Heart right ventricle (tissue), 16 donors: ENCODE measurements around the gene RAB36. TPM values are rescaled to one million over a fixed set of nuclear protein-coding genes. Genes with fewer than 3 reads are reported as not detected.
A peak's percentile ranks its signal among the peaks of the same experiment; 100 is the strongest.

Source experiments
- ATAC-seq, 8 donors: fragments of 200-7000 bp; cut with Tn5 transposase; one replicate each; pipeline ENCODE4 v1.9.1; 2020; ENCODE audit warnings: mild to moderate bottlenecking in 8 of 8, moderate library complexity in 8 of 8, moderate number of reproducible peaks in 1 of 8
- DNase-seq, 2 donors: peaks; one replicate each; pipeline ENCODE4 v3.0.0-alpha.2; 2020
- H3K27ac ChIP-seq, 10 donors: fragments of 200-600 bp; sonication (generic) in 2 of 10; one replicate each; pipeline versions ENCODE4 v1.5.0 to v1.8.0; 2020 to 2022; ENCODE audit warnings: mild to moderate bottlenecking in 3 of 10
- H3K27me3 ChIP-seq, 7 donors: fragments of 200-600 bp; one replicate each; pipeline ENCODE4 v1.8.0; 2021 to 2022; ENCODE audit warnings: mild to moderate bottlenecking in 2 of 7
- H3K36me3 ChIP-seq, 9 donors: fragments of 200-600 bp; sonication (generic) in 1 of 9; one replicate each; pipeline versions ENCODE4 v1.5.0 to v1.8.0; 2020 to 2022; ENCODE audit warnings: mild to moderate bottlenecking in 2 of 9
- H3K4me1 ChIP-seq, 9 donors: fragments of 200-600 bp; sonication (generic) in 1 of 9; one replicate each; pipeline versions ENCODE4 v1.5.0 to v1.8.0; 2020 to 2022; ENCODE audit warnings: mild to moderate bottlenecking in 4 of 9
- H3K4me3 ChIP-seq, 10 donors: fragments of 200-600 bp; sonication (generic) in 2 of 10; one replicate each; pipeline versions ENCODE4 v1.5.0 to v1.8.0; 2020 to 2022; ENCODE audit warnings: mild to moderate bottlenecking in 7 of 10, moderate library complexity in 2 of 10
- H3K9me3 ChIP-seq, 11 donors: fragments of 200-600 bp in 10 of 11; sonication (generic) in 2 of 11; one replicate each; pipeline versions ENCODE4 v1.5.0 to v1.8.0; 2013 to 2022; ENCODE audit warnings: mild to moderate bottlenecking in 2 of 11, control low read depth in 1 of 11, moderate library complexity in 1 of 11
- WGBS, 2 donors: extraction: QIAGEN DNeasy Blood & Tissue Kit; methylation state at CpG; one replicate each; pipeline ENCODE4 v1.1.7; 2013; ENCODE audit warnings: inconsistent platforms in 1 of 2; 5-methylcytosine and 5-hydroxymethylcytosine counted together
- intact Hi-C, 10 donors: fragments of 100-400 bp; cut with DNase I; formaldehyde crosslinking; loops; one replicate each; pipeline versions ENCODE4 v1.11.1 to v1.14.2; 2022
- polyA plus RNA-seq, 2 donors: library from polyadenylated mRNA; stranded (reverse); fragments of 200-250 nt; gene quantifications; one replicate each; pipeline ENCODE4 v1.2.3, GENCODE V29; 2013
- total RNA-seq, 10 donors: library from RNA; stranded (reverse); fragmentation: NEBNext Ultra II Directional in 3 of 10; extraction: Animal tissue kit (Norgen Biotek cat#: 25700) in 3 of 10; gene quantifications; one replicate each; pipeline versions ENCODE4 v1.2.1 to v1.2.4, GENCODE V29; 2021 to 2023
- TF ChIP-seq, protein P1 (sequence below), 9 donors: fragments of 200-600 bp; sonication (generic) in 2 of 9; IDR thresholded peaks; one replicate each; pipeline versions ENCODE4 v1.5.0 to v1.8.0; 2021 to 2022; ENCODE audit warnings: antibody characterized with exemption in 9 of 9, mild to moderate bottlenecking in 5 of 9, moderate library complexity in 1 of 9
- donor health status: Arrhythmogenic right ventricular cardiomyopathy.
- donor health status: ischemic (EF 13 %, LVEDD 7.1; RV severe dilation, severe dysfunction).
- donor health status: healthy with polysubstance abuse.
- donor health status: DM: no; HTN: yes; CAD: no.
- donor health status: DM: no; HTN: no; CAD: no.
- donor health status: ischemic (EF 25% LVEDD 6.9; RV normal size, moderate dysfunction).
- donor health status: ischemic (EF 25% LVEDD 5.7; RV mildly dilated, moderate dysfunction).
- donor health status: healthy.
- donor health status: DM: yes; HTN: yes; CAD: no.
- donor health status: Ischemic cardiomyopathy.
- donor health status: ischemic (EF 35%, LVEDD 5.7; RV mildly dilated, moderate dysfunction).
- donor health status: nonischemic (EF 11% LVEDD 7.7; RV severe dilation, severe dysfunction).
- donor health status: DM: yes; HTN: yes; CAD: no.
- donor health status: PGD.
- donor health status: ischemic (EF 29% LVEDD 5.4; RV normal size, mild dysfunction).
- donor health status: nonischemic (EF 23%, LVEDD 6.1; RV moderate dilation, normal function).

The RAB36 gene
- total and polyA plus RNA-seq, 12 donors, result 0.15 to 1.00 (median 0.43) TPM

DNA sequence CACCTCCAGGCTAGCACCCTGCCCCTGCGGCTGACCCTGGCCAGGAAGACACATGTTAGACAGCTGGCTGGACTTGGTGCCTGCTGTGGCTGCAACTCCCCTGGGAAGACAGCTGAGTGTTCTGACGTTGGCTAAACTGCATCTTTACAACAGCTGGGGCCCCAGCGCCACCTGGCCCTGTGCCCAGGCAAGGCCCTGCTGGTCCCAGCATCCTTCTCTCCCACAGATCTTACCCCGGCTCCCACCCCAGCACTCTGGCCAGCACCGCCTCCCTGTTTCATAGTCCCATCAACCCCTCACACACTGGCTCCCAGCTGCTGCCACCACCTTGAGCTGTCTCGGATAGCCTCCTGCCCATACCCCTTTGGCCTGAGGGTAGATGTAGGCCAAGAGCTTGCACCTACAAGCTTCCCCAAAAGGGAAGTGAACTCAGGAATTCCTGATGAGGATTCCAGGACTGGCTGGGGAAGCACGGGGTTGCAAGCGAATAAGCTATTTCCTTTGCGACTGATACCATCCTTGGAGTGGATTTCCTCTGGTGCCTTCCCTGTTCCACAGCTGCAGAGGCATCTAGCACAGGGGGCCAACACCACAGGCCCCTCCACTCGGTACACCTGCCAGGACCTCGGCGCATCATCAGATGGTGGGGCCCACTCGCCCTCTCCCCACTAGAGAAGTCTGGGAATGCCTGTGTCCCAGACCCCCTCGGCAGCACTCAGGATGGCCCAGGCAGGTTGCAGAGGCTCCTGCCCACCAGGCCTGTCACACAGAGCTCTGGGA is 32.0 kb upstream of the RAB36 start:
- WGBS, 2 donors, result 53 to 58% methylated on average over 14 of the region's 14 CpGs
- DNase-seq, result peak; percentile 18 to 41
- peak in 4 of 8 donors; percentile 26 to 50 (median 45) for ATAC-seq
- Histone ChIP-seq H3K27ac (no peak overlapping the region), H3K4me1 (peaks cover 0 to 43% (median 17%) of the 10 kb centered on the region in 9 donors), H3K4me3 (no peak overlapping the region), H3K36me3 (no peaks in the 10 kb centered on the region), H3K9me3 (no peaks in the 10 kb centered on the region), H3K27me3 (peaks cover 0 to 5% (median 0%) of the 10 kb centered on the region in 7 donors)
- intact Hi-C loops, result loop anchor here in 2 of 10 donors (5.0 to 10.0 kb wide), 2 partner anchors 78 to 136 kb away; no protein-coding TSS in a partner anchor
- TF ChIP-seq, protein P1, sequence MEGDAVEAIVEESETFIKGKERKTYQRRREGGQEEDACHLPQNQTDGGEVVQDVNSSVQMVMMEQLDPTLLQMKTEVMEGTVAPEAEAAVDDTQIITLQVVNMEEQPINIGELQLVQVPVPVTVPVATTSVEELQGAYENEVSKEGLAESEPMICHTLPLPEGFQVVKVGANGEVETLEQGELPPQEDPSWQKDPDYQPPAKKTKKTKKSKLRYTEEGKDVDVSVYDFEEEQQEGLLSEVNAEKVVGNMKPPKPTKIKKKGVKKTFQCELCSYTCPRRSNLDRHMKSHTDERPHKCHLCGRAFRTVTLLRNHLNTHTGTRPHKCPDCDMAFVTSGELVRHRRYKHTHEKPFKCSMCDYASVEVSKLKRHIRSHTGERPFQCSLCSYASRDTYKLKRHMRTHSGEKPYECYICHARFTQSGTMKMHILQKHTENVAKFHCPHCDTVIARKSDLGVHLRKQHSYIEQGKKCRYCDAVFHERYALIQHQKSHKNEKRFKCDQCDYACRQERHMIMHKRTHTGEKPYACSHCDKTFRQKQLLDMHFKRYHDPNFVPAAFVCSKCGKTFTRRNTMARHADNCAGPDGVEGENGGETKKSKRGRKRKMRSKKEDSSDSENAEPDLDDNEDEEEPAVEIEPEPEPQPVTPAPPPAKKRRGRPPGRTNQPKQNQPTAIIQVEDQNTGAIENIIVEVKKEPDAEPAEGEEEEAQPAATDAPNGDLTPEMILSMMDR (IDR thresholded peaks at IDR 0.05), result no peak

DNA sequence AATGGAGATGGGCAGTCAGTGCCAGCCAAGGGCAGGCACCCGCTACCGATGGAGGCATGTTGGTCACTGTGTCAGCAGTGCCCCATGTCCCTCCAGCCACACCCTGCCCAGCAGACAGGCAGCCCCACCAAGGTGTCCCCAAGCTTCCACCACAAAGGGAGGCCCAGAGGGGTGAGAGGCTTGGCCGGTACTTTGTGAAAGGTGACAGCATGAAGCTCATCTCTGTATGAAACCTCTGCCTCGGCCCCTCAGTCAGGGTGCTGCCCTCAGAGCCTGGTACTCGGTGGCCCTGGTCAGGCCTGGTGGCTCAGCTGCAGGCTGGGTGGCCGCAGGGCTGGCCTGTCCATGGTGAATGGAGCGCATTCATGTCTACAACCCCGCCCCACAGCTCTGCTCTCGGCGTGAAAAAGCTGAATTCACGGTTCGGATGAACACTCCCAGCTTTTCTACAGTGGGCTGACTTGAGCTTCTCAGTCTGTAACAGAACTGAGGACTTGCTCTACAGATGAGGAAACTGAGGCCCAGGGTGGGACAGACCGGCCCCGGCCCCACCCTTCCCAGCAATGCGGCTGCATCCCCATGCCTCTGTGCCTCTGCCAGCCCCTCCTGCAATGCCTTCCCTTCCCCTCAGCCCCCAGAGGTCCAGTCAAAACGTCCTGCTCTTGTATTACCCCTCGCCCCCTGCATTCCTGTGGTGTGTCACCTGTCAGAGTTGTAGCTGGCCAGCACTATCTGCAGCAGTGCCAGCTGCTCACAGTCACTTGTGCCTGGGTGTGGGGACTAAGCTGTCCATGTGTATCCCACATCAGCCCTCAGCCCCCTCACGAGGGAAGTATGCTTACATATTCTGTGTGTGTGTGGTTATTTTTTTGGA is 31.2 kb upstream of the RAB36 start:
- Histone ChIP-seq H3K27ac (no peak overlapping the region), H3K9me3 (no peaks in the 10 kb centered on the region), H3K4me3 (no peak overlapping the region), H3K4me1 (peaks cover 0 to 45% (median 17%) of the 10 kb centered on the region in 9 donors), H3K36me3 (no peaks in the 10 kb centered on the region), H3K27me3 (peaks cover 0 to 5% (median 0%) of the 10 kb centered on the region in 7 donors)
- ATAC-seq (peak in 1 of 8 donors; percentile 6), DNase-seq (no peak)
- intact Hi-C loops, result loop anchor here in 2 of 10 donors (5.0 to 10.0 kb wide), 2 partner anchors 79 to 137 kb away; no protein-coding TSS in a partner anchor
- TF ChIP-seq, protein P1 (IDR thresholded peaks at IDR 0.05), result no peak
- WGBS, 2 donors, result 80 to 83% methylated on average over 18 of the region's 18 CpGs

DNA sequence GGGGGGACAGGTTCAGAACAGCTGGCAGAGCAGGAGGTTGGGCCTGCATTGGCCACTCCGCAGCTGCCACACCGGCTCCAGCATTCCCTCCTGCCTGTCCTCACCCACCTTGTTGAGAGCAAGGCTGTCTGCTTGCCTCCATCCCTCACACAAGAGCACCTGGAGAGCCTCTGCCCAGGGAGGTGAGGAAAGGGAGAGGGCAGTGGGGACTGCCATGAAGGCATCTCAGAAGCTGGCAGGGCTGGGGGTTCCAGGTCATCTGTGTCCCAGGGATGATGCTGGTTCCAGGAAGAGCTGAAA is 30.6 kb upstream of the RAB36 start:
- DNase-seq (no peak), ATAC-seq (no peak)
- Histone ChIP-seq H3K36me3 (no peaks in the 10 kb centered on the region), H3K9me3 (no peaks in the 10 kb centered on the region), H3K4me3 (no peak overlapping the region), H3K27me3 (peaks cover 0 to 5% (median 0%) of the 10 kb centered on the region in 7 donors), H3K4me1 (peaks cover 0 to 50% (median 17%) of the 10 kb centered on the region in 9 donors), H3K27ac (no peak overlapping the region)
- intact Hi-C loops, result loop anchor here in 2 of 10 donors (5.0 to 10.0 kb wide), 2 partner anchors 80 to 137 kb away; no protein-coding TSS in a partner anchor
- 96 to 100% methylated on average over 2 of the region's 2 CpGs for WGBS, 2 donors
- TF ChIP-seq, protein P1 (IDR thresholded peaks at IDR 0.05), result no peak

DNA sequence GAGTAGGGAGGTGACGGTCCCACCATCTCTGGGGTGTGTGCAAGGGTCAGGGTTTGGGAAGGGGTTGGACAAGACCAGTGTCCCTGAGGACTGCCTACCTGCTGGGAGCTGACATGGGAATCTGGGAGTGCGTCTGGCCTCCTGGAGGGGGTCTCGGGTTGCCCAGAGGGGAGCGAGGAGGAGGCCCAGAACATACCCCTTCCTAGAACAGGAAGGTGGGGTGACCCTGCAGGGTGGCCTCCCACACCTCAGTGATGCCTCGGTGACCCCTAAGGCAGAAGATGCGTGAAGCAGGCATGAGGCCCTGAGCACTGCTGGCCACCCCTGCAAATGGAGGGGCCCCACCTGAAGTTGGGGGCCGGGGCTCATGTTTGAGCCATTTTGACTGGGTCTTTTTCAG is 29.9 kb upstream of the RAB36 start:
- WGBS, 2 donors, result 95 to 97% methylated on average over 7 of the region's 7 CpGs

More for the DNA sequence above, 29.9 kb upstream of the RAB36 start:
- Histone ChIP-seq H3K4me3 (no peak overlapping the region), H3K27me3 (peaks cover 0 to 5% (median 0%) of the 10 kb centered on the region in 7 donors), H3K36me3 (no peaks in the 10 kb centered on the region), H3K9me3 (no peaks in the 10 kb centered on the region), H3K4me1 (peaks cover 0 to 47% (median 18%) of the 10 kb centered on the region in 9 donors), H3K27ac (no peak overlapping the region)
- intact Hi-C loops, result loop anchor here in 1 of 10 donors (10.0 kb wide), 1 partner anchor 81 kb away; no protein-coding TSS in a partner anchor
- no peak for DNase-seq
- ATAC-seq, result no peak
- TF ChIP-seq, protein P1 (IDR thresholded peaks at IDR 0.05), result no peak
